ENCODE data around the gene PPP4C. TPM values are rescaled to one million over a fixed set of nuclear protein-coding genes. Genes with fewer than 3 reads are reported as not detected.

PPP4C gene
- total and polyA plus RNA-seq, 3 experiments from 2014 or later, result 137 to 201 (median 149) TPM

- Histone ChIP-seq H3K4me3 (ENCODE audit: low read length) (no peak overlapping the region), H3K4me1 (ENCODE audit: insufficient read depth, low read length) (peaks cover 6% of the 10 kb centered on the region), H3K27ac (ENCODE audit: low read depth, low read length) (no peak overlapping the region), H3K36me3 (ENCODE audit: insufficient read depth, low read length) (no peaks in the 10 kb centered on the region), H3K9me3 (ENCODE audit: low read length) (no peaks in the 10 kb centered on the region), H3K27me3 (ENCODE audit: insufficient read depth, low read length, poor library complexity, severe bottlenecking) (no peaks in the 10 kb centered on the region)
- peaks cover 0 to 17% (median 11%) of the 10 kb centered on the region in 3 donors for H3K4me1 Mint-ChIP-seq
- no peak for DNase-seq
- ChIA-PET CTCF (interaction anchor here (1.0 to 1.5 kb wide), 3 partner anchors 17 to 43 kb away, joined by 3 read pairs; partner anchors contain the start of gene TLCD3B), POLR2A (interaction anchor here (1.0 kb wide), 1 partner anchor 22 kb away, joined by 5 read pairs; no protein-coding TSS in a partner anchor)
- H3K4me3 Mint-ChIP-seq, result no peak overlapping the region
- no peaks in the 10 kb centered on the region for H3K27me3 Mint-ChIP-seq
- no peaks in the 10 kb centered on the region for H3K36me3 Mint-ChIP-seq
- no peaks in the 10 kb centered on the region for H3K9me3 Mint-ChIP-seq
- peak overlapping the region in 1 of 8 donors; percentile 67 for H3K27ac Mint-ChIP-seq
Measured at GRCh38 chr16:30049871-30050270, 25.9 kb upstream of the PPP4C start.

- peak overlapping the region; percentile 46 to 74 (median 67) for H3K4me3 Mint-ChIP-seq
- peak overlapping the region in 4 of 8 donors; percentile 51 to 78 (median 77) for H3K27ac Mint-ChIP-seq
- peaks cover 6% of the 10 kb centered on the region for H3K4me1 ChIP-seq (ENCODE audit: insufficient read depth, low read length)
- CTCF ChIA-PET, result interaction anchor here (1.2 kb wide), 1 partner anchor 12 kb away, joined by 3 read pairs; no protein-coding TSS in a partner anchor
- DNase-seq, result no peak
- no peaks in the 10 kb centered on the region for H3K27me3 ChIP-seq (ENCODE audit: insufficient read depth, low read length, poor library complexity, severe bottlenecking)
- no peaks in the 10 kb centered on the region for H3K36me3 Mint-ChIP-seq
- H3K27me3 Mint-ChIP-seq, result no peaks in the 10 kb centered on the region
- peaks cover 0 to 22% (median 12%) of the 10 kb centered on the region in 3 donors for H3K4me1 Mint-ChIP-seq
- no peaks in the 10 kb centered on the region for H3K9me3 ChIP-seq (ENCODE audit: low read length)
- H3K27ac ChIP-seq (ENCODE audit: low read depth, low read length), result no peak overlapping the region
- POLR2A ChIA-PET, result no interaction called here
- H3K4me3 ChIP-seq (ENCODE audit: low read length), result no peak overlapping the region
- H3K9me3 Mint-ChIP-seq, result no peaks in the 10 kb centered on the region
- H3K36me3 ChIP-seq (ENCODE audit: insufficient read depth, low read length), result no peaks in the 10 kb centered on the region
Measured at GRCh38 chr16:30051518-30051917, 24.3 kb upstream of the PPP4C start.

- H3K4me1 ChIP-seq (ENCODE audit: insufficient read depth, low read length), result peaks cover 6% of the 10 kb centered on the region
- CTCF ChIA-PET, result interaction anchor here (0.8 kb wide), 1 partner anchor 21 kb away, joined by 3 read pairs; no protein-coding TSS in a partner anchor
- peak overlapping the region; percentile 83 to 92 (median 87) for H3K4me3 Mint-ChIP-seq
- POLR2A ChIA-PET, result interaction anchor here (1.6 kb wide), 1 partner anchor 13 kb away, joined by 10 read pairs; the partner anchor contains the start of gene ALDOA
- H3K9me3 Mint-ChIP-seq, result no peaks in the 10 kb centered on the region
- peak overlapping the region; percentile 54 for H3K27ac ChIP-seq (ENCODE audit: low read depth, low read length)
- H3K4me3 ChIP-seq (ENCODE audit: low read length), result peak overlapping the region; percentile 67
- H3K36me3 ChIP-seq (ENCODE audit: insufficient read depth, low read length), result no peaks in the 10 kb centered on the region
- H3K27ac Mint-ChIP-seq, result peak overlapping the region in 5 of 8 donors; percentile 32 to 75 (median 63)
- H3K36me3 Mint-ChIP-seq, result no peaks in the 10 kb centered on the region
- H3K4me1 Mint-ChIP-seq, result peaks cover 0 to 22% (median 12%) of the 10 kb centered on the region in 3 donors
- no peaks in the 10 kb centered on the region for H3K27me3 ChIP-seq (ENCODE audit: insufficient read depth, low read length, poor library complexity, severe bottlenecking)
- H3K27me3 Mint-ChIP-seq, result no peaks in the 10 kb centered on the region
- no peaks in the 10 kb centered on the region for H3K9me3 ChIP-seq (ENCODE audit: low read length)
- DNase-seq, result peak; percentile 78 to 91 (median 82)
Measured at GRCh38 chr16:30052671-30053372, 23.0 kb upstream of the PPP4C start.

GRCh38 chr16:30053376-30054015, 22.3 kb upstream of the PPP4C start:
- H3K4me3 ChIP-seq (ENCODE audit: low read length), result peak overlapping the region; percentile 67
- peaks cover 0 to 22% (median 12%) of the 10 kb centered on the region in 3 donors for H3K4me1 Mint-ChIP-seq
- H3K27me3 ChIP-seq (ENCODE audit: insufficient read depth, low read length, poor library complexity, severe bottlenecking), result no peaks in the 10 kb centered on the region
- no peaks in the 10 kb centered on the region for H3K9me3 ChIP-seq (ENCODE audit: low read length)
- peak overlapping the region; percentile 54 for H3K27ac ChIP-seq (ENCODE audit: low read depth, low read length)
- H3K27me3 Mint-ChIP-seq, result no peaks in the 10 kb centered on the region
- H3K36me3 Mint-ChIP-seq, result no peaks in the 10 kb centered on the region
- peaks cover 6% of the 10 kb centered on the region for H3K4me1 ChIP-seq (ENCODE audit: insufficient read depth, low read length)
- CTCF ChIA-PET, result interaction anchor here (0.8 kb wide), 1 partner anchor 21 kb away, joined by 3 read pairs; no protein-coding TSS in a partner anchor
- peak overlapping the region in 4 of 8 donors; percentile 15 to 90 (median 42) for H3K27ac Mint-ChIP-seq
- no peaks in the 10 kb centered on the region for H3K36me3 ChIP-seq (ENCODE audit: insufficient read depth, low read length)
- DNase-seq, result no peak
- H3K9me3 Mint-ChIP-seq, result no peaks in the 10 kb centered on the region
- peak overlapping the region; percentile 51 to 92 (median 74) for H3K4me3 Mint-ChIP-seq
- POLR2A ChIA-PET, result interaction anchor here (1.6 kb wide), 1 partner anchor 12 kb away, joined by 10 read pairs; the partner anchor contains the start of gene ALDOA

GRCh38 chr16:30054451-30054850, 21.3 kb upstream of the PPP4C start:
- Mint-ChIP-seq H3K4me3 (peak overlapping the region in 6 of 7 donors; percentile 40 to 86 (median 70)), H3K9me3 (no peaks in the 10 kb centered on the region), H3K27me3 (no peaks in the 10 kb centered on the region), H3K27ac (peak overlapping the region in 2 of 8 donors; percentile 60 to 90), H3K36me3 (no peaks in the 10 kb centered on the region), H3K4me1 (peaks cover 0 to 22% (median 12%) of the 10 kb centered on the region in 3 donors)
- no peak for DNase-seq
- Histone ChIP-seq H3K4me3 (ENCODE audit: low read length) (no peak overlapping the region), H3K27me3 (ENCODE audit: insufficient read depth, low read length, poor library complexity, severe bottlenecking) (no peaks in the 10 kb centered on the region), H3K9me3 (ENCODE audit: low read length) (no peaks in the 10 kb centered on the region), H3K4me1 (ENCODE audit: insufficient read depth, low read length) (peaks cover 6% of the 10 kb centered on the region), H3K27ac (ENCODE audit: low read depth, low read length) (no peak overlapping the region), H3K36me3 (ENCODE audit: insufficient read depth, low read length) (no peaks in the 10 kb centered on the region)
- ChIA-PET POLR2A (interaction anchor here (2.2 kb wide), 1 partner anchor 11 kb away, joined by 15 read pairs; the partner anchor contains the start of gene ALDOA), CTCF (interaction anchor here (1.3 to 1.6 kb wide), 3 partner anchors 12 to 392 kb away, joined by 3 to 8 read pairs (median 5); partner anchors contain the start of genes ALDOA, SPN and ZNF771)

GRCh38 chr16:30054959-30055553, 20.7 kb upstream of the PPP4C start:
- peak overlapping the region in 4 of 8 donors; percentile 3 to 90 (median 68) for H3K27ac Mint-ChIP-seq
- no peak overlapping the region for H3K4me3 ChIP-seq (ENCODE audit: low read length)
- DNase-seq, result peak in 1 of 5 donors; percentile 34
- no peaks in the 10 kb centered on the region for H3K9me3 Mint-ChIP-seq
- H3K4me1 ChIP-seq (ENCODE audit: insufficient read depth, low read length), result peaks cover 6% of the 10 kb centered on the region
- no peaks in the 10 kb centered on the region for H3K27me3 Mint-ChIP-seq
- no peaks in the 10 kb centered on the region for H3K36me3 Mint-ChIP-seq
- ChIA-PET CTCF (interaction anchor here (0.7 to 1.6 kb wide), 7 partner anchors 9 to 392 kb away, joined by 3 to 8 read pairs (median 4); partner anchors contain the start of genes ALDOA, SPN and ZNF771), POLR2A (interaction anchor here (0.7 to 2.2 kb wide), 2 partner anchors 10 to 36 kb away, joined by 3 to 15 read pairs; partner anchors contain the start of gene ALDOA)
- no peak overlapping the region for H3K27ac ChIP-seq (ENCODE audit: low read depth, low read length)
- H3K27me3 ChIP-seq (ENCODE audit: insufficient read depth, low read length, poor library complexity, severe bottlenecking), result no peaks in the 10 kb centered on the region
- H3K4me1 Mint-ChIP-seq, result peaks cover 0 to 22% (median 12%) of the 10 kb centered on the region in 3 donors
- no peaks in the 10 kb centered on the region for H3K9me3 ChIP-seq (ENCODE audit: low read length)
- H3K4me3 Mint-ChIP-seq, result peak overlapping the region in 4 of 7 donors; percentile 5 to 89 (median 60)
- H3K36me3 ChIP-seq (ENCODE audit: insufficient read depth, low read length), result no peaks in the 10 kb centered on the region

- Histone ChIP-seq H3K27ac (ENCODE audit: low read depth, low read length) (no peak overlapping the region), H3K27me3 (ENCODE audit: insufficient read depth, low read length, poor library complexity, severe bottlenecking) (no peaks in the 10 kb centered on the region), H3K4me3 (ENCODE audit: low read length) (no peak overlapping the region), H3K9me3 (ENCODE audit: low read length) (no peaks in the 10 kb centered on the region), H3K4me1 (ENCODE audit: insufficient read depth, low read length) (peaks cover 9% of the 10 kb centered on the region), H3K36me3 (ENCODE audit: insufficient read depth, low read length) (no peaks in the 10 kb centered on the region)
- no peak for DNase-seq
- peaks cover 0 to 11% (median 0%) of the 10 kb centered on the region in 3 donors for H3K36me3 Mint-ChIP-seq
- peak overlapping the region in 2 of 7 donors; percentile 24 to 65 for H3K4me3 Mint-ChIP-seq
- H3K27me3 Mint-ChIP-seq, result peaks cover 0 to 3% of the 10 kb centered on the region in 2 donors
- CTCF ChIA-PET, result no interaction called here
- POLR2A ChIA-PET, result no interaction called here
- peak overlapping the region in 3 of 8 donors; percentile 3 to 63 (median 17) for H3K27ac Mint-ChIP-seq
- H3K4me1 Mint-ChIP-seq, result peaks cover 4 to 10% (median 8%) of the 10 kb centered on the region in 3 donors
- H3K9me3 Mint-ChIP-seq, result no peaks in the 10 kb centered on the region
Measured at GRCh38 chr16:30060346-30060745, 15.4 kb upstream of the PPP4C start.

All from CD8-positive, alpha-beta memory T cell (primary cell).